GM18873 (cell line): ENCODE measurements around the gene HIVEP3.

Experiments
- ATAC-seq: cut with Tn5 transposase; IDR thresholded peaks from one replicate; pipeline ENCODE4 v1.9.1; 2021; ENCODE audit warnings: mild to moderate bottlenecking, moderate library complexity, moderate number of reproducible peaks; ENCODE audit not compliant: unreplicated experiment, low FRiP score

Gene HIVEP3

DNA sequence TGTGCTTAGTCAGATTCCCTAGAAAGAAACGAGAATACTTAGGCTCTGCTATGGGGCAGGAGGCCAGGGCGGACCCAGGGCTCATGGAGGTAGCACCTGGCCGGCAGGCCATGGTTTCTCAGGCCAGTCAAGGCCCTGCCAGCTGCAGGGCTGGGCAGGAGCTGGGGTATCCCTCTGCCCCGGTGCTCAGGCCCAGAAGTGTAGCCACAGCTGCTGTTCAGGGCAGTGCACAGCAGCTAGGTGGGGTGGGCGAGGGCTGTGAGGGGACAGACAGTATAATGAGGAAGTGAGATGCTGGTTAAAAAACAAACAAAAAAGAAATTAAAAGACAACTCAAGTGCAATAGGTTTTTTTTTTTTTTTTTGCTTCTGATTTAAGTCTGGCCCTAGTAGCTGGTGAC is 400.3 kb downstream of the HIVEP3 start:
- ATAC-seq: no peak

DNA sequence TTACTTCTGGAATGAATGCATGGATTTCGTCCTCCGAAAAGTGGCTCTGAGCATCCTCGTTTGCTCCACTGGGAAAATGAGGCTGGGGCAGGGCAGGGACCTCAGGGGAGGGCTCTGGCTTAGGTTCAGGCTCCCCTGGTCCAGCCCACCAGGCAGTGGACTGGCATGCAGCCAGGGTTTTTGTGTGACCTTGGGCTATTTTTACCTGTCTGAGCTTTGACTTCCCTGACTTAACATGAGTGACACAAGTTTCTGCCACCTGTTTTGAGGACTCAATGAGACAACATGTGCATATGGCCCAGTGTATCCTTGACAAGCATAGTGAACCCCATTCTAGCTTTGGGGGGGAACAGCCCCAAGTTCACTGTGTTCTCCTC is 401.7 kb downstream of the HIVEP3 start:
- no peak for ATAC-seq

DNA sequence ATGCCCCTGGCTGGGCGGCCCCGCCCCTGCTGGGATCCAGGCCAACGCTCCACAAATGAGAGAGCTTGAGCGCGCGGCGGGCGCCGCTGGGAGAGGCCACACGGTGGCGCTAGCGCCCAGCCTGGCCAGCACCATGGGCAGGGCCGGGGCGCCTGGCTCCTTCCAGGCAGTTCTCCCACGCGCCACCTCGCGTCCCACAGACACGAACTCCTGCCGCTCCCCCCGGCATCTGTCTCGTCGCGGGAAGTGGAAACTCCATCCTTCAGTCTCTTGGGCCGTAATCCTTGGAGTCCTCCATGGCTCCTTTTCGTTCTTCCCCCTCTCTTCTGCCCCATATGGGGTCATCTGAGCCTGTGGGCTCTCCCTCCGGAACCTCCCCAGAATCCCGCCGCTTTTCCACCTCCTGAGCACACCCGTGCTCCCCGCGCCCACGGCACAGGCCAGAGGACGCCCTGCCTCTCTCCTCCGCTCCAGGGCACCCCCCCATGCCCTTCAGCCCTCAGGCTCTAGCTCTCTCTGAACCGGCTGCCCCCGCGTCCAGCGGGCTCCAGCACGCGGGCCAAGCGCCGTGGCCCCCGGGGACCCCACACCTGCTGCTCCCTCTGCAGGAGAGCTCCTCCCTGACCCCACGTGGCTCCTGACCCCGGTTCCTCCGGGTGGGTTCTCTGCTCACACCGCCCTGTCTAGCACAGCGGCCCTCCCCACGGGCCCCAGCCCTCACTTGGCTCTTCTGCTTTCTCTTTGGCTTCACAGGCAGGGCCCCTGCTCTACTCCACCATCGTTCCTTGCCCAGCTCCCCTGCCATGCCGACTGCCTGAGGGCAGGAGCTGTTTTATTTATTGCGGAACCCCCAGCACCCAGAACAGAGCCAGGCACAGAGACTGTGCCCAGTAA is 402.3 kb downstream of the HIVEP3 start:
- ATAC-seq: no peak

DNA sequence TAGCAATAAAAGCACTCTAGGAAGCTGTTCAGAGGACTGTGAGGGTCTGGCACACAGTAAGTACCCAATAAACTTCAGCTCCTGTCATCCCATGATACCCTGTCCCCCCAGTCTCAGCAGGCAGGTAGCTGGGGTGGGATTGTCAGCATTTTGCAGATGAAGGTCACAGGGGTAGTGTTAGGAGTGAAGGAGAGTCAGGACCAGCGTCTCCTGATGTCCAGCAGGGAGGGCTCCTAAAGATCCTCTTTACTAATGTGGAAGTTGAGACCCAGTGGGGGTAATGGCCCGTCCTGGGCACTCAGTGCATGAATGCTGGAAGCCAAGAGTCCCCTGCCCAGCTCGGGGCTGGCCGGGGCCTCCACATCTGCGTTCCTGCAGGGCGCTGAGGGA is 402.9 kb downstream of the HIVEP3 start:
- no peak for ATAC-seq

DNA sequence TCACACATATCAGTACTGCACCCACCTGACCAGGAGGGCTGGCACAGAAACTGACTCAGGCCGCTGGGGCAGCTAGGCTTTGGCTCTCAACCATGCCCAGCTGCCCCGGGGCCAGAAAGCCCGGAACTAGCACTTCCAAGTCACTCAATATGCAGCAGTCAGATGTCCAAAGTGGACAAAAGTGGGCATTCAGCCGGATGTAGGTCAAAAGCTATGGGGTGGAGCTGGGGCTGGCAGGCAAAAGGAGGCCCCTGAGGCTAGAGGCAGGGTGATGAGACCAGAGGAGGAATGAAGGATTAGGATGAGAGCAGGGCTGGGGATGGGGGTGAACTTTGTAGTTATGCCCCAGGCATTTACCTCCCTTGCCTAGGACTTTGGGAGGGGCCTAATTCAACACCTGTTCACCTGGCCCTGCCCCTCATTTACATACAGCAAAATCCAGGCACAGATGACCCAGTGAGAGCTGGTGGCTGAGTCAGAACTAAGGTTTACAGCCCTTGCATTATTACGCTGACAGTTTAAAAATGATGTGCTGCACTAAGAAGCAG is 403.5 kb downstream of the HIVEP3 start:
- no peak for ATAC-seq

DNA sequence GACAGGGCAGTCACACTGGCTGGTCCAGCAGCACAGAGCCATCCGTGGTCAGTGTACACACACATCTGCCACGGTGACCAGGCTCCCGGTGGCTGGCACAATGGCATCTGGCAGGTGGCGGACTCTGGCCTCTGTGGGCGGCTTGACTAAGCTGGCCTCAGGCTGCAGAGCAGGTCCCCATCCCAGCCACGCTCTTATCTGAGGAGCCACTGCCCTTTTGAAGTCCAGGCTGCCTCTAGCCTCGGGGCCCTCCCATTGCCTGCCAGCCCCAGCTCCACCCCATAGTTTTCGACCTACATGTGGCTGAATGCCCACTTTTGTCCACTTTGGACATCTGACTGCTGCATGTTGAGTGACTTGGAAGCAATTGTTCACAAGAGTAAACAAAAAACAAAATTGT is 404.3 kb downstream of the HIVEP3 start:
- no peak for ATAC-seq

DNA sequence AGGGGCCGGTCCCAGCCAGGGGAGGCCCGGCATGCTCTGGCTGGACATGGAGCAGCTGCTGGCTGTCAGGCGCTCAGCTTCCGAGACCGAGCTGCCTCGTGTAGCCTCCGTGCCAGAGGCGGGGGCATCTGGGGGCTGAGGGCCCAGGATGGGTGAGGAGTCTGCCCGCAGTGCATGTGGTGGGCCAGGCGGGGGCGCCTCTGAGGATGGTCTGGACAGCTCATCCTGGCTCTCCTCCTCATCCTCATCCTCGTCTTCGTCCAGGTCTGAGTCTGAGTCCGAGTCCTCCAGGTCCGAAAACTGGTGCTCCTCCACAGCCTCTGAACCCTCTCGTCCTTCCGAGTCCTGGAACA is 405.4 kb downstream of the HIVEP3 start:
- ATAC-seq: no peak

DNA sequence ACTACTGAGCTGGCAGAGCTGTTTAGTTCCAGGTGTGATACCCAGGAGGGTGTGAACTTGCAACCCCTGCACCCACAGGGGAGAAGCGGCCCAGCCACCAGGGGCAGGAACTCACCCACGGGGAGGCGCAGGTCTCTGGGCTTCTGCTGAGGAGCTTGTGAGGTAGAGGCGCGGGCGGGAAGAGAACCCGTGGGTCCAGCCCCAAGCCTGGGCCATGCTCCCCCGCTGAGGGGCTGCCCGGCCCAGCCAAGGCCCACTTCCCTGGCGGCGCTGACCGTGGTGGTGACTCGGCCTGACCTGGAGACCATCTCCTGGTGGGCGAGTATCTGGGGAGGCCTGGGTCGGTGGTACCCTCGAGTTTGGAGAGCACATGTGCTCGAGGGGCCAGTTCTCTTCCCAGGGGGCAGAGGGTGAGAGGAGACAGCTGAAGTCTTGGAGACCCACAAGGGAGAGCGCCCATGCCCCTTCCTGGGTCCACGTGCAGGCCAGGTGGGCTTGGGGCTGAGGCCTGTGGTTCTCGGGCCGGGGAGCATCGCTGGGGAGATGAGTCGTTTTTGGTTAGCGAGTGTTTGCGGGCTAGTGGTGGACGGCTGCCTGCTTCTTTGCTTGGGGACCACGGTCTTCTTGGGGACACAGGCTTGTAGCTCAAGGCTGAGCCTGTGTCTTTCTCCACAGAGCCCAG is 405.9 kb downstream of the HIVEP3 start:
- no peak for ATAC-seq

DNA sequence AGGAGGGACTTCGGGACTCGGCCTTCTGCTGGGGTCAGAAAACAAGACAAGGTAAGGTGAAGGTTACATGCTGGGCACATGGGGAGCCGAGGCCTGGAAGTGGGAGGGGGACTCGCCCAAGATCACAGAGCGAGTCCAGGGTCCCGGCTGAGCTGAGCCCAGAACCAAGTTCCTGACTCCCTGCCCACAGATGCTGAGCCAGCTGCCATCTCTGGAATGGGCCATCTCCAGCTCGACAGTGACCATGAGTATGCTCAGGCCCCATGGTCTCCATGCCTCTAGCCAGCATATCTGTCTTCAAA is 407.5 kb downstream of the HIVEP3 start:
- ATAC-seq: no peak

DNA sequence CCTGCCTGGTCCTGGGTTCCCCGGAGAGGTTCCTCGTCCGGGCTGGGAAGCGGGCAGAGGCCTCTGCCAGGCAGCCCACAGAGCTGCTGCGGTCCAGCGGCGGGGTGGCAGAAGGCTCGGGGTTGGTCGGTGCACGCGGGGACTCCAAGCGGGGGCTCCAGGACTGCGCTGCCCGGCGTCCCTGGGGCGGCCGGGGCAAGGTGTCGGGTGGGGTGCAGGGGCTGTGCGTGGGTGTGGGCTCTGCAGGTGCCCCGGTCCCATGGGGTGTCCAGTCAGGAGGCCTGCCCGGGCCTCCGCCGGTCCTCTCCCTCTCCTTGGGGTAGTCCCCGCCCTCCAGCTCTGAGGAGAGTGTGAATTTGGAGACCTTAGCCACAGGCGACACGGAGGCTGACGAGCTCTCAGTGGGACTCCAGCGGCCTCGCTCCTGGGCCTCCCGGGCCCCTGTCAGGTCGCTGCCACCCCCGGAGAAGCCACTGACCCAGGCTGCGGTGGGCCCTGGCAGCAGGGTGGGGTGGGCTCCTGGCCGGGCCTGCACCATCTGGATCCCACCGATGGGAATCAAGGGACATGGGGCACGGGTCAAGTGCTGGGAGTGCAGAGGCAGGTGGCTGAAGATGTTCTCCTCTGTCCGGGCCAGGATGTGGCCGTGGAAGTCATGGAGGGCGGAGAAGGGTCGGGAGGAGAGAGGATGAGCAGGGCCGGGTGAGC is 408.0 kb downstream of the HIVEP3 start:
- ATAC-seq: no peak

DNA sequence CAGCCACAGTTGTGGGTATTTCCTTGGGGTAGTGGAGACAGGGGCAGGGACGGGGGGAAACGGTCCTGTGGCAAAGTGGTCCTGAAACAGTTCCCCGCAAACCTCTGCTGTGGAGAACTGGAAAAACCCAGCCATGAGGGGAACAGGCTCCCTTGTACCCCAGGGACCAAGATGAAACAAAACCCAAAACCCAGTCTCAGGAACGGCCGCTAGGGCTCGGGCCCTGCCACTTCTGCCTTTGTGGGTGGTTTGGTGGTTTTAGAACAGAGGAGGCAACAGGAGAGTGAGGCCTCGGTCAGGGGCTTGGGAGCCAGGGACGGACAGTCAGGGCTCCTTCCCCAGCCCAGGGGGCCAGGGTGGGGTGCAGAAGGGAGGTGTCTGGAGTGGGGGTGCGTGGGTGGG is 409.5 kb downstream of the HIVEP3 start:
- ATAC-seq: no peak

DNA sequence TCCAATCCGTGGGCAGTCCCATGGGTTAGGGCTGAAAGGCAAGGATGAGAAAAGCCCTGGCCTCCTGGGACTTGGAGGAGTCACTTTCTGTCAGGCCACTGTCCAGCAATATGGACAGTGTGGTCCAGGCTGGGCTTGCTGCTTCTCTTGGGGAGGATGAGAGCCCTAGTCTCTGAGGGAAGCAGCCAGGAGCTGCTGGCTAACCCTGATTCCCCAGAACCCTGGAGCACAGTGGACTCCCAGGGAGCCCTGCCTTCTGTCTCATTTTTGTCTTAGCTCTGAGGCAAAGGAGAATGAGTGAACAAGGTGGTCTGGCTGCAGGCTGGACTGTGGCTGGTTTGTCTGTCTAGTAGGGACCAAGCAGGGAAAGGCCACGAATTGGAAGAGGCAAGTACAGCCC is 410.4 kb downstream of the HIVEP3 start:
- ATAC-seq: no peak

DNA sequence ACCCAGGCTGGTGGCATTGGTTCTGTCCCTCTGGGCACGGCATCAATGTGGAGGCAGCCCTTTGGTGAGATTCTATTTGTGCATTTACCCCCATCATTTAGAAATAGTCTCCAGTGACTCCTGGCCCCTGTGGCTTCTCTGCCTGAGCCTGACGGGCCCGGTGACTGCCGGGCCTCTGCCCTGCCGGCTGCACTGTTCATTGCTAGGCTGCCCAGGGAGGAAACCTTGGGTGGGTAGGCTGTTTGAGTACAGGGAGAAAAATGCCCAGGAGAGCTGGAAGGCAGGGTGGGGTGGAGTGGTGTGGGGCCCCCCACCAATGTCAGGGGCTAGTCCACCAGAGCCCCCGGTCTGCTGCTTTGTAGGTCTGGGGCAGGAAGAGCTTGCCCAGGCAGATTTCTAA is 410.9 kb downstream of the HIVEP3 start:
- ATAC-seq: no peak

DNA sequence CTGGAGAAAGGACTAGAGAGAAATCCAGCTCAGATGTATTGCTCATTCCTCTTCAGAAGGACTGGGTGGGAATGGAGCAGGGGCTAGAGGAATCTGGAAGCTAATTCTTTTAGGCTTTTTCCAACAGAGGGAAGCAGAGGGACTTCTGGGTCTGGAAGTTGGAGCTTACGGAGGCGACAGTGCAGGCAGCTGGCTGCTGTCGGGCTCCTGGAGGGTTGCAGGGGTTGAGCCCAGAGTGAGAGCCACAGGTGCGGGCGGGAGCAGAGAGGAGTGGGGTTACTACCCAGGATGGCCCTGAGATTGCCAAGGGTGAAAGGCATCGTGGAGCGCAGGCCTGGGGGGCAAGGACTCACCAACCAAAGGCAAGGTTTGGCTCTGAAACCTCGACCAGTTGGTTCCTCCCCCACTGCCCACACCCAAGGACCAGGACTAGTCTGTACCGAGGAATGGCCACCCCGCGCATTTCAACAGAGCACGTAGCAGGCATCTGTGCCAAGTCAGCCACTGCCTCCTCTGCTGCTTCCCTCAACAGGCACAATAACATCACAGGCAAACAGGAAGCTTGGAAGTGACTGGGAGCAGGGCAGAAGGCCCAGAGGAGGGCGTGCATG is 411.5 kb downstream of the HIVEP3 start:
- ATAC-seq: no peak

DNA sequence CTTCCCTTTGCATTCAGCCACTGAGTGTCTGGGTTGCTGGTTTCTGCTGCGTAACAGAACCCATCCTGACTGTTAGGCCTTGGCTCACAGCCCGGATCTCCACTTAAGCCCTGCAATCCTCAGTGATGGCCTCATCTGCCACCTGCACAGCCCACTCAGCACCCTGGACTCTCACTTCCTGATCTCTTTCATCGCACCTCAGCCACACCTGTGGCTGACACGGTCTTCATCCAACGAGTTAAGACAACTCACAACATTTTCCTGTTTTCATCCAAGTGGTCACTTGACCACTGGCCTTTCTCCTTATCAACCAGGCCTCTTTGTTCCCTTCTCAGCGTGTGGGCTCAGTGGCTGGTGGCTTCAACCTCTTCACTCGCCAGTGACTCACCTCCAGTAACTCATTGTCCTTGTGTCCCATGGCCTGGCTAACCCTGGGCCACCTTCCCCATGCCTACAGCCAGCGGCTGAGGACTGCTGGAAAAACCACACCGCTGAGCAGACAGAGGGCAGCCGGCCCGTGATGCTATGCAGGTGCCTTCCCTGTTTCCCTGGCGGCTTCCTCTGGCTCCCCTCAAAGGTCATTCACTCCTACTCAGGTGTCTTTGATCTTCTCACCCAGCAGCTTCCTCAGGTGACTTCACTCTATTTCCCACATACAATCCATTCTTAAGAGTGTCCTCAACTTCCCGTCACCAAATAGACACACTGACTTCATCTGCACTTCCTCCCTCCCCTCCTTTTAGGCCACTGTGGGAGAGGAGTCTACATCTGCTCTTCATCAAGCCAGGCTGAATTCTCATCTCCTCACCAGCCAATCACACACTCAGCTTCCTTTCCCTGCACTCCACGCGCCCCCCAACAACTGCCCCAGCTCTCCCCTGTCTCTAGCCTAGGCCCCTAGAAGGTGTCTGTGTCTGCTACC is 414.3 kb downstream of the HIVEP3 start:
- ATAC-seq: no peak

DNA sequence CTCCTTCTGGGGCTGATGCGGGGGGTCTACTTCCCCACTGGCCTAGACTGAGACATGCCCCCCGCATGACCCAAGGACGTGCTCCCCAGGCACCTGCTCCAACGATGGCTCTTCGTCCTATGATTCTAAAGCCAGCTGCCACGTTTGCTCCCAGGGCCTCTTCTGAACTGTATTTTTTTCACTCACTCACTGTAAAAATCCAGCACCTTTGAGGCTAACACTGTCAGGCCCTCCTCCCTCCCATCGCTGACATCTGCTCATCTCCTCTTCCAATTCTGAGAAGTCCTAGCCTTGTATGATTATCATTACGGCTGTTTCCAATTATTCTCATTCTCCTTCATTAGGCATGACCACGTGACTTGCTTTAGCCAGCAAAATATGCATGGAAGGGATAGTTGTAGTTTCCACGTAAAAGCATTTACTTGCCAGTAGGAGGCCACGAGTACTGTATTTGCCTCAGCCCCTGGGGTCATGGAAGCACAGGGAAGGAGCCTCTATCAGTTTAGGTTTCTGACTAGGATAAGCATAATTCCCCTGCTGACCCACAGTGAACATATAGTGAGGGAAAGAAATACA is 415.1 kb downstream of the HIVEP3 start:
- ATAC-seq: no peak

DNA sequence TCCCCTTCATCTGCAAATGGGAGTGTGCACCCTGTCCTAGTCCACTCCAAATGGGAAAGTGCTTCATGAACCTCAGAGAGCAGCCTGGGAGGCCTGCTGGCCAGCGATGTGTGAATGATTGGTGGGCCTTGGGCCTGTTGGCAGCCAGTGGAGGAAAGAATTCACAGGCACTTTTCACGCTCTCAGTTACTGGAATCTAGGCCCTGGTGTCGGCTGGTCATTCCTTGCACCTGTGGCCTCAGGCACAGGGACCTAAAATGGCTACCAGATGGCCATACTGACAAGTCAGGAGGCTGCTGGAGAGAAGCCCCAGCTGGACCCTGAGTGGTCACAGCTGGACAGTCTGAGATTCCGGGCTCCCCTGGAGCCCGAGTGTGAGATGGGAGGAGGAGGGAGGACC is 415.8 kb downstream of the HIVEP3 start:
- ATAC-seq: no peak

DNA sequence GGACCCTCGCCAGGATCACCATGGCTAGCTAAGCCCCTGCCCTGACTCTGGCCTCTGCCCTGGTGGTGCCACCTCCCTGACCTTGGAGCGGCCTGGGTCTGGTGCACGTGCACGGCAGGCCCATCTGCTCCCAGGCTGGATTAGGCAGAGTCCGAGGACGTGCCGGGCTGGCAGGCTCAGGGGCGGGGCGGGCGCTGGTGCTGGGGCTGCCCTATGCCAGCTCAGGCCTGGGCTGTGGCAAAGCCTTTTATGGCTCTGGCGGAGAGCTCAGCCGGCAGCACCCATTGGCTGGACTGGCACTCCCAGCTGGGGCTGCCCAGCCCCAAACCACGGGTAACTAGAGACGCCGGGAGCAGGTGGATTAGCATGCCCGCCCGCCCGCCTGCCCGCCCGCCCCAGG is 417.1 kb downstream of the HIVEP3 start:
- no peak for ATAC-seq

DNA sequence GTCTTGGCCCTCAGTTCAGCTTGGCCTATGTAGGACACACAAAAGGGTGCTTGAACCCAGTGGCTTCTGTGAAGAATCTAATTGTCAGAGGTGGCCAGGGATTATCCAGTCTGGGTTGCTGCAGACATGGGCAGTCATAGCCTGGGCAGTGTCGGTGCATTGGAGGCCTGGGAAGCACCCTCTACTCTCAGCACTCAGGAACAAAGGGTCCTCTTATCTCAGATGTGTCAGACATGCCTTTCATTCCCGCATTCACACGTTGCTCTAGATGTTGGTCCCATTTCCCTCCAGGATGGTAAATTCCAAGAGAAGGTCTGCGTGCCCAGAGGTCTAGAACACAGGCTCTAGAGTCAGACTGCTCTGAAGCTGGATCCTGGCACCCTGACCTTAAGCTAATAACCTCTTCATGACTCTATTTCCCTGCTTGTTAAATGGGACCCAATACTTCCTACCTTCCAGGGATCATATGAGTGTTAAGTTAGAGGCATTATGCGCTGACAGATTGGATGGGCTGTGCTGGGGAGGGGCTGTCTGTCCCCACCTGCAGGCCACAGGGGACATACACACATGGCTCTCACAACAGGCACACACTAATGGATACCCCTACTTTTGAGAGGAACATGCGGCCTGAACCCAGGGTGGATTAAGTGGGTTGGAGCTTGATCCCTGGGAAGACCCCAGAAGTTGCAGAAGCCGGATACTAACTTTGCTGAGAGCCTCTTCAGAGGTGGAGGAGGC is 417.8 kb downstream of the HIVEP3 start:
- no peak for ATAC-seq
